PFSK-1 (cell line): ENCODE results near the gene SGPL1.

Experiments
- POLR2AphosphoS5 ChIP-seq: IDR thresholded peaks from 2 replicates; pipeline ENCODE4 v1.6.1; 2012; ENCODE audit warnings: low read depth, mild to moderate bottlenecking, control low read depth, low read length, moderate library complexity
- REST ChIP-seq, 2 experiments: IDR thresholded peaks; 2 replicates each; pipeline versions ENCODE4 v1.6.1 to v1.8.0; 2011 to 2012; ENCODE audit warnings: low read depth in 2 of 2, low read length in 2 of 2, control low read depth in 1 of 2, inconsistent platforms in 1 of 2, mild to moderate bottlenecking in 1 of 2, moderate library complexity in 1 of 2; ENCODE audit not compliant: insufficient read depth in 1 of 2
- SIN3A ChIP-seq: IDR thresholded peaks from 2 replicates; pipeline ENCODE4 v1.6.1; 2012; ENCODE audit warnings: mild to moderate bottlenecking, low read length, moderate library complexity, borderline replicate concordance; ENCODE audit not compliant: insufficient read depth
- TAF1 ChIP-seq: IDR thresholded peaks from 2 replicates; pipeline ENCODE4 v1.6.1; 2012; ENCODE audit warnings: low read length, control low read depth, borderline replicate concordance; ENCODE audit not compliant: insufficient read depth

DNA sequence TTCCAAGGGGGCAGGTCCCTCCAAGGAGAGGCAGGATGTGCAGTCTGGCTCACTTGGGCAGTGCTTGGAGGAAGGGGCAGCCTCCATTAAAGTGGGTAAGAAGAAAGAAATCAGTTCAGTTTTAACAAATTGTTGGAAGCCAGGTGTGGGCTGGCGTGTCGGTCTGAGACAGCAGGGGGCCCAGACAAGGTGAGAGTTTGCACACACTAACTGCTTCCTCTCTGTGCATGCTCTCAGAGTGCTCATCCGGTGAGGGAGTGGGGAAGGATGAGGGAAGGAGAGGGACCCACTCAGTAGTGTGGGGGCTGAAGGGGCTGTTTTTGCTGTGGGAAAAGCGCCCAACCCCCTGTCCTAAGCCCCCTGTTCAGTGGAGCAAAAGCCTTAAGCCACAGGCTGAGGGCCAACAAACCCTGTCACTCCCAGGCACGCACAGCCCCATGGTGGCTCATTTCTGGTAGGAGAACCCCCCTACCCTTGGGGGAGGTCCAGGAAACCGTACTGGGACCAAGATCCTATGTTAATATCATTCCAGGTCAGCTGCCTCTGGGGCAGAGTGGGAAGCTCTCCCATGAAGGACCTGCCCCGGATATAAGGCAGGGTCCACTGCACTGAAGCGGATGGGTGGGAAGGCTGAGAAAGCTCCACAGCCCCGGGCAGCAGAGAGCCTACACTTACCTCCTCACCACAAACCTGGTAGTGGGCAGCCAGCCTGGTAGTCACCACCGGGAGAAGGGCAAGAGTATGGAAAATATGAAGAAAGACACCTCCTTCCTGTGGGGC, 77.7 kb downstream of the SGPL1 start:
- TF ChIP-seq TAF1 (no peak), REST (IDR thresholded peaks at IDR 0.05; ENCODE audit: insufficient read depth in 1 of 2, low read depth in 2 of 2, low read length in 2 of 2) (no peak), POLR2AphosphoS5 (no peak), SIN3A (no peak)
